ENCODE results near the gene ENPP4.

ENPP4 gene

DNA sequence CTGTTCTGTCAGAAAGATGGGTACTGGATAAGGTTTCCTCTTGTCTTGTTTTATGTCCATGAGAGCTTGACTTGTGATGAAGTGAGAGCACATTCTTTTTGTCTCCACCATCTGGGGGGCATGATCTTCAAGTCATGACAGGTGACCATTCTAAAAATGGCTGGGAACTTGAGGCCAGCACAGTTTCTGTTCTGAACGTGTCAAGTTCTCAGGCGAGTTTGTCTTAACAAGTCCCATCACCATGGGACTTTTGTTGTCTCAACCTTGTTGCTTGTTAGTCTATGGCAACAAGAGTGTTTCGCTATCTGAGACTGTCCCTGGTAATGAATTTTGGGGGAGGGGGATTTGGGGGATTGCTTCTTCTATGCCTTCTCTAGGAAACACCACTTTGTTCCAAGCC, 25.6 kb upstream of the ENPP4 start:
- no peak overlapping the region for H3K4me3 ChIP-seq (ENCODE audit: low read length)
- H3K9ac ChIP-seq (ENCODE audit: low read length): no peak overlapping the region
- no peaks in the 10 kb centered on the region for H3K79me1 ChIP-seq (ENCODE audit: low read length)
- H2AK5ac ChIP-seq (ENCODE audit: low read length): no peak overlapping the region
- no peaks in the 10 kb centered on the region for H3K27me3 ChIP-seq (ENCODE audit: insufficient read depth, low read length, poor library complexity)
- no peak overlapping the region for H2BK15ac ChIP-seq (replicated peaks; ENCODE audit: low read depth)
- no peaks in the 10 kb centered on the region for H3K4me1 ChIP-seq (ENCODE audit: control insufficient read depth, low read depth, low read length)
- H2BK5ac ChIP-seq (ENCODE audit: low read length): no peak overlapping the region
- H4K5ac ChIP-seq (ENCODE audit: low read length): no peak overlapping the region
- no peak overlapping the region for H3K27ac ChIP-seq (ENCODE audit: low read depth, low read length)
- H3K23ac ChIP-seq (ENCODE audit: low read length): no peak overlapping the region
- no peaks in the 10 kb centered on the region for H3K79me2 ChIP-seq (ENCODE audit: control insufficient read depth, insufficient read depth, low read length)
- H3K4ac ChIP-seq (ENCODE audit: low read depth, low read length): no peak overlapping the region
- no peak for DNase-seq
- H3K4me2 ChIP-seq (ENCODE audit: low read length): no peak overlapping the region
- H3K36me3 ChIP-seq (ENCODE audit: control insufficient read depth, insufficient read depth, low read length): no peaks in the 10 kb centered on the region
- H3K56ac ChIP-seq (ENCODE audit: low read length): no peak overlapping the region
- no peak overlapping the region for H4K8ac ChIP-seq (ENCODE audit: low read depth, low read length)
- H3K18ac ChIP-seq (ENCODE audit: low read length): no peak overlapping the region
- H2BK120ac ChIP-seq (ENCODE audit: low read depth, low read length): no peak overlapping the region
- WGBS (ENCODE audit: extremely low coverage, insufficient coverage, low lambda C conversion rate): no CpG with 5 or more reads among the region's 3 CpGs

DNA sequence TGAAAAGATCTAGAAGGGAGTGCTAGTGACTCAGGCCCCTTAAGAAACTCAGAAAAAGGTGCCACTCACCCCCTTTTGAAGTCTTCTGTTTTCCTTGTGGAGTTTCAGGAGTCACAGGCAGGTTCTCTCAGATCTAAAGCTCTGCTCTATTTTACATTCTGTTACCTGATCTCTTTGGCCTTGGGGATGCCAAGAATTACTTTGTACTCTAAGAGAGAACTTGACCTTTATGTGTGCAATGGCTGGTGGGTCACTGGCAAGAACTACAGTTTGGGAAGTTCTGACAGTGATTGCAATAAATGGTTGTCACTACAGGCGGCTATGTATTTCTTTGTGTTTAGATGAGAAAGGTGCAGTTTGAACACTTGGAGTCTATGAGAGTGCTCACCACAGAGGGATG, 24.2 kb upstream of the ENPP4 start:
- no peak overlapping the region for H3K9ac ChIP-seq (ENCODE audit: low read length)

DNA sequence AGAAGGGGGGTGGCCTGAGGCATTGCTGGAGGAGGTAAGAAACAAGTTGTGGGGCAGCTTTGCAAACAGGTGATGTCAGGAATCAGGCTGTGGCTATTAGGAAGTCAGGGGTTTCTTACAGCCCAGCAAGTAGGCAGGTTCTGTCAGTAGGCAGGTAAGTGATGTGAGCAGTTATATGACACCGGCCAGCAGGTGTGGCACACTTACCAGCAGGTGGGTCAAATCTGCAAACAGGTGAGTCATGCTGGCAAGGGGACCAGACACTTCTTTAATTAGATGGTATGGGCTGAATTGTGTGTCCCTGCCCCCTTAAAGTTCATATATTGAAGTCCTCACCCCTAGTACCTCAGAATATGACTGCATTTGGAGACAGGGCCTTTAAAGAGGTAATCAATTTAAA, 16.4 kb upstream of the ENPP4 start:
- Histone ChIP-seq H3K79me2 (ENCODE audit: control insufficient read depth, insufficient read depth, low read length) (no peaks in the 10 kb centered on the region), H4K5ac (ENCODE audit: low read length) (no peak overlapping the region), H3K27ac (ENCODE audit: low read depth, low read length) (no peak overlapping the region), H3K4me2 (ENCODE audit: low read length) (no peak overlapping the region), H3K36me3 (ENCODE audit: control insufficient read depth, insufficient read depth, low read length) (no peaks in the 10 kb centered on the region), H2AK5ac (ENCODE audit: low read length) (no peak overlapping the region), H3K56ac (ENCODE audit: low read length) (no peak overlapping the region), H3K79me1 (ENCODE audit: low read length) (no peaks in the 10 kb centered on the region), H3K27me3 (ENCODE audit: insufficient read depth, low read length, poor library complexity) (no peaks in the 10 kb centered on the region), H3K9ac (ENCODE audit: low read length) (no peak overlapping the region), H3K4ac (ENCODE audit: low read depth, low read length) (no peak overlapping the region), H2BK120ac (ENCODE audit: low read depth, low read length) (no peak overlapping the region), H2BK15ac (replicated peaks; ENCODE audit: low read depth) (no peak overlapping the region), H4K8ac (ENCODE audit: low read depth, low read length) (no peak overlapping the region), H3K18ac (ENCODE audit: low read length) (no peak overlapping the region), H3K4me1 (ENCODE audit: control insufficient read depth, low read depth, low read length) (no peaks in the 10 kb centered on the region), H3K23ac (ENCODE audit: low read length) (no peak overlapping the region), H3K4me3 (ENCODE audit: low read length) (no peak overlapping the region), H2BK5ac (ENCODE audit: low read length) (no peak overlapping the region)
- no CpG with 5 or more reads among the region's 1 CpG for WGBS (ENCODE audit: extremely low coverage, insufficient coverage, low lambda C conversion rate)
- peak; percentile 10 for DNase-seq

More for the DNA sequence above, 24.2 kb upstream of the ENPP4 start:
- no peak overlapping the region for H2BK120ac ChIP-seq (ENCODE audit: low read depth, low read length)
- no peaks in the 10 kb centered on the region for H3K4me1 ChIP-seq (ENCODE audit: control insufficient read depth, low read depth, low read length)
- no peak overlapping the region for H2BK15ac ChIP-seq (replicated peaks; ENCODE audit: low read depth)
- no peak overlapping the region for H3K4me3 ChIP-seq (ENCODE audit: low read length)
- DNase-seq: no peak
- H3K56ac ChIP-seq (ENCODE audit: low read length): no peak overlapping the region
- no peak overlapping the region for H3K4me2 ChIP-seq (ENCODE audit: low read length)
- no peak overlapping the region for H3K27ac ChIP-seq (ENCODE audit: low read depth, low read length)
- no peak overlapping the region for H3K4ac ChIP-seq (ENCODE audit: low read depth, low read length)
- H3K27me3 ChIP-seq (ENCODE audit: insufficient read depth, low read length, poor library complexity): no peaks in the 10 kb centered on the region
- H3K23ac ChIP-seq (ENCODE audit: low read length): no peak overlapping the region
- H4K8ac ChIP-seq (ENCODE audit: low read depth, low read length): no peak overlapping the region
- WGBS (ENCODE audit: extremely low coverage, insufficient coverage, low lambda C conversion rate): no CpG with 5 or more reads among the region's 1 CpG
- H3K36me3 ChIP-seq (ENCODE audit: control insufficient read depth, insufficient read depth, low read length): no peaks in the 10 kb centered on the region
- H2AK5ac ChIP-seq (ENCODE audit: low read length): no peak overlapping the region
- H4K5ac ChIP-seq (ENCODE audit: low read length): no peak overlapping the region
- H3K79me2 ChIP-seq (ENCODE audit: control insufficient read depth, insufficient read depth, low read length): no peaks in the 10 kb centered on the region
- no peak overlapping the region for H3K18ac ChIP-seq (ENCODE audit: low read length)
- no peak overlapping the region for H2BK5ac ChIP-seq (ENCODE audit: low read length)
- no peaks in the 10 kb centered on the region for H3K79me1 ChIP-seq (ENCODE audit: low read length)

DNA sequence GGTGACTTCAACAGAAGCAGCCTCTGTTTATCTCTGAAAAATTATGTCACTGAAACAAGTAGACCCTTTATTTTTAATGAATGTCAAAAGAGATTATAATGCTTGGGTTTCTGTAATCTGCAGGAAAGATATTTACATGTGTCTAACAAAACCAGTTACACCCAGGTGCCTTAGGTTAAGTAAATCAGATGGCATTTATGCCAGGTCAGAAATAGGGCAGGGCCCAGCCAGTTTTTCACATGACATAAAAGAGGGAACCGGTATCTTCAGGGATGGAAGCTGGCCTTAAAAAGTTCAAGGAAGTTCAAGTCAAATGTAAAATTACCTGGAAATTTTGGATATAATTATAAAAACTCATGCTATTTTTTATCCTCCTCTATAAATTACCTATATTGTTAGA, 14.2 kb upstream of the ENPP4 start:
- Histone ChIP-seq H2BK5ac (ENCODE audit: low read length) (no peak overlapping the region), H3K4ac (ENCODE audit: low read depth, low read length) (no peak overlapping the region), H3K56ac (ENCODE audit: low read length) (no peak overlapping the region), H2AK5ac (ENCODE audit: low read length) (no peak overlapping the region), H4K8ac (ENCODE audit: low read depth, low read length) (no peak overlapping the region), H3K36me3 (ENCODE audit: control insufficient read depth, insufficient read depth, low read length) (no peaks in the 10 kb centered on the region), H4K5ac (ENCODE audit: low read length) (no peak overlapping the region), H3K4me2 (ENCODE audit: low read length) (no peak overlapping the region), H3K4me3 (ENCODE audit: low read length) (no peak overlapping the region), H2BK15ac (replicated peaks; ENCODE audit: low read depth) (no peak overlapping the region), H3K27ac (ENCODE audit: low read depth, low read length) (no peak overlapping the region), H3K79me2 (ENCODE audit: control insufficient read depth, insufficient read depth, low read length) (no peaks in the 10 kb centered on the region), H3K23ac (ENCODE audit: low read length) (no peak overlapping the region), H3K9ac (ENCODE audit: low read length) (no peak overlapping the region), H2BK120ac (ENCODE audit: low read depth, low read length) (no peak overlapping the region), H3K4me1 (ENCODE audit: control insufficient read depth, low read depth, low read length) (no peaks in the 10 kb centered on the region), H3K18ac (ENCODE audit: low read length) (no peak overlapping the region), H3K79me1 (ENCODE audit: low read length) (no peaks in the 10 kb centered on the region), H3K27me3 (ENCODE audit: insufficient read depth, low read length, poor library complexity) (no peaks in the 10 kb centered on the region)
- no CpG with 5 or more reads among the region's 1 CpG for WGBS (ENCODE audit: extremely low coverage, insufficient coverage, low lambda C conversion rate)
- DNase-seq: no peak

DNA sequence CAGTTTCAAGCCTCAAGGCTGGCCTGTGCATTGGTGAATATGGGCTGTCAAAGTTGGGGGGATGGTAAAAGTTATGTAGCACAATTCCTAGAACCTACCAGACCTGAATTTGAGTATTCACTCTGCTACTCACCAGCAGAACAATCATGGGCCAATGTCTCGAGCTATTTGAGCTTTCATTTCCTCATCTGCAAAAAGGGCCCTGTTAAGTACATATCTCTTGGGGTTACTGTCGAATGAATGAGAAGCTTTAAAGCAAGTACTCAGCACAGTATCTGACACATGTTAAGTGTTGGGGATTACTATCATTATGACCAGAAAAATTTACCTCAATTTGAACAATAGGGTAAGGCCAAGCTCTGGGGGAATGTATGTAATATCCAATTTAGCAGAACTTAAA, 13.5 kb upstream of the ENPP4 start:
- DNase-seq: no peak
- no peak overlapping the region for H3K4me3 ChIP-seq (ENCODE audit: low read length)
- H3K79me1 ChIP-seq (ENCODE audit: low read length): no peaks in the 10 kb centered on the region
- H3K9ac ChIP-seq (ENCODE audit: low read length): no peak overlapping the region
- no peak overlapping the region for H3K27ac ChIP-seq (ENCODE audit: low read depth, low read length)
- no peak overlapping the region for H2AK5ac ChIP-seq (ENCODE audit: low read length)
- H4K5ac ChIP-seq (ENCODE audit: low read length): no peak overlapping the region
- no peak overlapping the region for H3K56ac ChIP-seq (ENCODE audit: low read length)
- H3K36me3 ChIP-seq (ENCODE audit: control insufficient read depth, insufficient read depth, low read length): no peaks in the 10 kb centered on the region
- no peaks in the 10 kb centered on the region for H3K79me2 ChIP-seq (ENCODE audit: control insufficient read depth, insufficient read depth, low read length)
- H3K4me2 ChIP-seq (ENCODE audit: low read length): no peak overlapping the region
- no peak overlapping the region for H4K8ac ChIP-seq (ENCODE audit: low read depth, low read length)
- H2BK5ac ChIP-seq (ENCODE audit: low read length): no peak overlapping the region
- H3K4ac ChIP-seq (ENCODE audit: low read depth, low read length): no peak overlapping the region
- no peaks in the 10 kb centered on the region for H3K4me1 ChIP-seq (ENCODE audit: control insufficient read depth, low read depth, low read length)
- no peak overlapping the region for H2BK120ac ChIP-seq (ENCODE audit: low read depth, low read length)
- H3K23ac ChIP-seq (ENCODE audit: low read length): no peak overlapping the region
- no peak overlapping the region for H3K18ac ChIP-seq (ENCODE audit: low read length)
- H3K27me3 ChIP-seq (ENCODE audit: insufficient read depth, low read length, poor library complexity): no peaks in the 10 kb centered on the region
- no peak overlapping the region for H2BK15ac ChIP-seq (replicated peaks; ENCODE audit: low read depth)
- no CpG with 5 or more reads among the region's 2 CpGs for WGBS (ENCODE audit: extremely low coverage, insufficient coverage, low lambda C conversion rate)

DNA sequence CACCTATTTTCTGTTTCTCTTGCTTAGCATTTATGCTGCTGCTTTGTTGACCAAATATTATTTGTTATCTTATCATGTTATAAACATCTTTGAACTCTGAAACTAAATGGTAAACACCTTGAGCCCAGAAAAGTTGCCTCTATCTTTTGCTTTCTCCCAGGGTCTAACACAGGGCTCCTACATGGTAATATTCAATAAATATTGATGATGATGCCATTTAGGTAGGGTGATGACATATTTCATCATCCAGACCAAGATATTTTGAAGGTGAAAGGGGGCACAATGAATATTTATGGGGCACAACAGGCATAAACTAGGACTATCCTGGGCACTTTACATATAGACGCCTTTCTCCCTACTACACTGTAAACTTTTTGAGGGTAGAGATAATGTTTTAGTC, 11.6 kb upstream of the ENPP4 start:
- H2BK5ac ChIP-seq (ENCODE audit: low read length): no peak overlapping the region
- H3K23ac ChIP-seq (ENCODE audit: low read length): no peak overlapping the region
- no peak overlapping the region for H3K9ac ChIP-seq (ENCODE audit: low read length)
- H3K56ac ChIP-seq (ENCODE audit: low read length): no peak overlapping the region
- no peak overlapping the region for H3K4me3 ChIP-seq (ENCODE audit: low read length)
- H2BK15ac ChIP-seq (replicated peaks; ENCODE audit: low read depth): no peak overlapping the region
- H2AK5ac ChIP-seq (ENCODE audit: low read length): no peak overlapping the region
- no peak overlapping the region for H3K4ac ChIP-seq (ENCODE audit: low read depth, low read length)
- no peak overlapping the region for H3K18ac ChIP-seq (ENCODE audit: low read length)
- H3K27me3 ChIP-seq (ENCODE audit: insufficient read depth, low read length, poor library complexity): no peaks in the 10 kb centered on the region
- WGBS (ENCODE audit: extremely low coverage, insufficient coverage, low lambda C conversion rate): no CpG with 5 or more reads among the region's 1 CpG
- H4K5ac ChIP-seq (ENCODE audit: low read length): no peak overlapping the region
- DNase-seq: no peak
- H3K36me3 ChIP-seq (ENCODE audit: control insufficient read depth, insufficient read depth, low read length): no peaks in the 10 kb centered on the region
- H4K8ac ChIP-seq (ENCODE audit: low read depth, low read length): no peak overlapping the region
- no peak overlapping the region for H3K4me2 ChIP-seq (ENCODE audit: low read length)
- H2BK120ac ChIP-seq (ENCODE audit: low read depth, low read length): no peak overlapping the region
- no peaks in the 10 kb centered on the region for H3K79me1 ChIP-seq (ENCODE audit: low read length)
- H3K79me2 ChIP-seq (ENCODE audit: control insufficient read depth, insufficient read depth, low read length): no peaks in the 10 kb centered on the region
- H3K27ac ChIP-seq (ENCODE audit: low read depth, low read length): no peak overlapping the region
- H3K4me1 ChIP-seq (ENCODE audit: control insufficient read depth, low read depth, low read length): no peaks in the 10 kb centered on the region

Measured in mesendoderm (in vitro differentiated cells).